HCT116 (cell line): ENCODE data around the gene STARD8. TPM values are rescaled to one million over a fixed set of nuclear protein-coding genes. Genes with fewer than 3 reads are reported as not detected.

Experiments used
- ATAC-seq: fragments of 200-7000 bp; cut with Tn5 transposase; 2 replicates; pipeline ENCODE4 v1.9.1; 2020; ENCODE audit warnings: mild to moderate bottlenecking, moderate library complexity
- BruUV-seq: library from RNA; stranded (reverse); fragments of 400-500 nt; replicated peaks from 2 replicates; lab custom pipeline; 2021; lab: Mats Ljungman, UMichigan
- CTCF ChIA-PET: fragments of 300-600 bp; sonication (Branson Sonifier 250); formaldehyde crosslinking; loops from one replicate; lab custom pipeline; 2021; ENCODE audit warnings: antibody characterized with exemption; lab: Charles Lee
- POLR2A ChIA-PET: fragments of 300-600, 350-600 bp; sonication (Branson Sonifier 250); formaldehyde crosslinking; loops from one replicate; lab custom pipeline; 2021; ENCODE audit warnings: antibody characterized with exemption; lab: Charles Lee
- RAD21 ChIA-PET, 2 experiments: fragments of 300-600 bp; sonication (Branson Sonifier 250); formaldehyde crosslinking; loops; one replicate each; lab custom pipeline; 2023; ENCODE audit warnings: low total read pairs in 2 of 2; ENCODE audit not compliant: uncharacterized antibody in 2 of 2, unreplicated experiment in 2 of 2, low non-redundant PET in 1 of 2; lab: Charles Lee
- DNase-seq: peaks from one replicate; pipeline ENCODE4 v3.0.0-alpha.2; 2010; ENCODE audit warnings: low read depth, low spot score
- H2AFZ ChIP-seq: fragments of 200-600 bp; shearing (Covaris generic), sonication (generic); 2 replicates; pipeline ENCODE4 v1.6.1; 2017; ENCODE audit warnings: low read depth, mixed run types, mixed read lengths, antibody characterized with exemption, low read length; ENCODE audit not compliant: poor library complexity, severe bottlenecking
- H3K27ac ChIP-seq: 2 replicates; pipeline ENCODE4 v1.5.1; 2012; ENCODE audit warnings: low read depth, low read length
- H3K27me3 ChIP-seq: fragments of 200-600 bp; sonication (generic); 2 replicates; pipeline ENCODE4 v1.6.1; 2016; ENCODE audit warnings: mixed run types, low read length, mixed read lengths; ENCODE audit not compliant: insufficient read depth
- H3K36me3 ChIP-seq, 2 experiments: fragments of 200-500 bp in 1 of 2; fragments of 200-600 bp in 1 of 2; sonication (Bioruptor generic) in 1 of 2; sonication (generic) in 1 of 2; 2 replicates each; pipeline versions ENCODE4 v1.5.1 to v1.6.1; 2014 to 2016; ENCODE audit warnings: low read length in 2 of 2, inconsistent platforms in 1 of 2, mixed read lengths in 1 of 2, mixed run types in 1 of 2; ENCODE audit not compliant: insufficient read depth in 2 of 2, control insufficient read depth in 1 of 2
- H3K4me1 ChIP-seq, 2 experiments: fragments of 200-600 bp in 1 of 2; sonication (generic) in 1 of 2; 2 replicates each; pipeline versions ENCODE4 v1.5.1 to v1.6.1; 2012 to 2017; ENCODE audit warnings: low read length in 2 of 2, inconsistent platforms in 1 of 2, mild to moderate bottlenecking in 1 of 2, mixed read lengths in 1 of 2, mixed run types in 1 of 2, moderate library complexity in 1 of 2; ENCODE audit not compliant: insufficient read depth in 2 of 2, control insufficient read depth in 1 of 2
- H3K4me2 ChIP-seq: fragments of 200-600 bp; sonication (generic); 2 replicates; pipeline ENCODE4 v1.6.1; 2017; ENCODE audit warnings: mixed run types, low read length, mixed read lengths
- H3K4me3 ChIP-seq, 2 experiments: fragments of 200-600 bp in 1 of 2; sonication (generic) in 1 of 2; replicated peaks in 1 of 2; 2 replicates each; pipeline ENCODE4 v1.5.1; 2011 to 2016; ENCODE audit warnings: low read length in 2 of 2, control low read depth in 1 of 2, low read depth in 1 of 2, mild to moderate bottlenecking in 1 of 2, mixed read lengths in 1 of 2, mixed run types in 1 of 2
- H3K79me2 ChIP-seq: fragments of 200-600 bp; sonication (generic); 2 replicates; pipeline ENCODE4 v1.6.1; 2017; ENCODE audit warnings: mild to moderate bottlenecking, mixed run types, low read length, moderate library complexity, mixed read lengths; ENCODE audit not compliant: insufficient read depth
- H3K9ac ChIP-seq: fragments of 200-600 bp; sonication (generic); 2 replicates; pipeline ENCODE4 v1.6.1; 2016; ENCODE audit warnings: low read length, mixed read lengths
- H3K9me2 ChIP-seq: fragments of 200-600 bp; sonication (generic), shearing (Covaris generic); 2 replicates; pipeline ENCODE4 v1.6.1; 2017; ENCODE audit warnings: mixed run types, mild to moderate bottlenecking, moderate library complexity; ENCODE audit not compliant: insufficient read depth
- H3K9me3 ChIP-seq, 2 experiments: fragments of 200-500 bp in 1 of 2; fragments of 200-600 bp in 1 of 2; sonication (Bioruptor generic) in 1 of 2; sonication (generic) in 1 of 2; 2 replicates each; pipeline ENCODE4 v1.6.1; 2014 to 2017; ENCODE audit warnings: low read length in 2 of 2, mixed read lengths in 2 of 2, inconsistent platforms in 1 of 2, low read depth in 1 of 2, mild to moderate bottlenecking in 1 of 2, mixed run types in 1 of 2, moderate library complexity in 1 of 2; ENCODE audit not compliant: control insufficient read depth in 1 of 2, insufficient read depth in 1 of 2
- H4K20me1 ChIP-seq: fragments of 200-600 bp; sonication (generic), shearing (Covaris generic); 2 replicates; pipeline ENCODE4 v1.6.1; 2017; ENCODE audit warnings: mixed run types, mild to moderate bottlenecking, moderate library complexity; ENCODE audit not compliant: insufficient read depth
- CEBPB ChIP-seq: IDR thresholded peaks from 2 replicates; pipeline ENCODE4 v1.6.1; 2012; ENCODE audit warnings: low read depth
- EGR1 ChIP-seq: IDR thresholded peaks from 2 replicates; pipeline ENCODE4 v1.6.1; 2012; ENCODE audit warnings: low read depth
- ELF1 ChIP-seq: IDR thresholded peaks from 2 replicates; pipeline ENCODE4 v1.6.1; 2012; ENCODE audit warnings: low read depth, borderline replicate concordance
- EZH2 ChIP-seq: fragments of 200-600 bp; sonication (generic); IDR thresholded peaks from 2 replicates; pipeline ENCODE4 v1.6.1; 2017; ENCODE audit warnings: antibody characterized with exemption, mixed run types
- EZH2phosphoT487 ChIP-seq: fragments of 200-600 bp; IDR thresholded peaks from 2 replicates; pipeline ENCODE4 v1.6.1; 2018; ENCODE audit warnings: antibody characterized with exemption, borderline replicate concordance
- FOSL1 ChIP-seq: IDR thresholded peaks from 2 replicates; pipeline ENCODE4 v1.6.1; 2012; ENCODE audit warnings: low read depth
- JUND ChIP-seq: IDR thresholded peaks from 2 replicates; pipeline ENCODE4 v1.6.1; 2012
- POLR2A ChIP-seq: IDR thresholded peaks from 2 replicates; pipeline ENCODE4 v1.7.0; 2011; ENCODE audit warnings: borderline replicate concordance; ENCODE audit not compliant: insufficient read depth, insufficient read length; ENCODE audit errors: extremely low read depth
- POLR2AphosphoS5 ChIP-seq: IDR thresholded peaks from 2 replicates; pipeline ENCODE4 v1.6.1; 2011; ENCODE audit warnings: mild to moderate bottlenecking, low read depth, low read length, moderate library complexity
- SP1 ChIP-seq: IDR thresholded peaks from 2 replicates; pipeline ENCODE4 v1.6.1; 2012; ENCODE audit warnings: low read depth
- ZFX ChIP-seq: fragments of 450-650 bp; IDR thresholded peaks from 2 replicates; pipeline ENCODE4 v1.6.1; 2017
- ZNF274 ChIP-seq: fragments of 200-500 bp; sonication (Bioruptor generic); IDR thresholded peaks from 2 replicates; pipeline ENCODE4 v1.6.1; 2014; ENCODE audit warnings: mild to moderate bottlenecking, low read depth, low read length, inconsistent platforms
- intact Hi-C: fragments of 100-400 bp; cut with micrococcal nuclease; formaldehyde crosslinking; loops from 2 replicates; pipeline ENCODE4 v1.10.0; 2022
- total RNA-seq: library from RNA; stranded (reverse); gene quantifications from one replicate; pipeline ENCODE4 v1.2.1, GENCODE V29; 2021; ENCODE audit not compliant: unreplicated experiment
- TF ChIP-seq, protein P1 (sequence below), 3 experiments: fragments of 200-600 bp in 1 of 3; sonication (generic) in 1 of 3; IDR thresholded peaks in 2 of 3; conservative IDR thresholded peaks in 1 of 3; 2 replicates each; pipeline ENCODE4 v1.5.1; 2012 to 2017; ENCODE audit warnings: low read depth in 2 of 3, low read length in 2 of 3, antibody characterized with exemption in 1 of 3, borderline replicate concordance in 1 of 3, control low read depth in 1 of 3, mild to moderate bottlenecking in 1 of 3, mixed read lengths in 1 of 3, mixed run types in 1 of 3, moderate library complexity in 1 of 3; ENCODE audit not compliant: insufficient read depth in 1 of 3
- TF ChIP-seq, protein P2 (sequence below): IDR thresholded peaks from 2 replicates; pipeline ENCODE4 v1.6.1; 2012
- TF ChIP-seq, protein P3 (sequence below): IDR thresholded peaks from 2 replicates; pipeline ENCODE4 v1.6.1; 2012; ENCODE audit warnings: low read depth

STARD8 gene
- total RNA-seq, 1 experiment from 2014 or later, result 5.4 TPM

DNA sequence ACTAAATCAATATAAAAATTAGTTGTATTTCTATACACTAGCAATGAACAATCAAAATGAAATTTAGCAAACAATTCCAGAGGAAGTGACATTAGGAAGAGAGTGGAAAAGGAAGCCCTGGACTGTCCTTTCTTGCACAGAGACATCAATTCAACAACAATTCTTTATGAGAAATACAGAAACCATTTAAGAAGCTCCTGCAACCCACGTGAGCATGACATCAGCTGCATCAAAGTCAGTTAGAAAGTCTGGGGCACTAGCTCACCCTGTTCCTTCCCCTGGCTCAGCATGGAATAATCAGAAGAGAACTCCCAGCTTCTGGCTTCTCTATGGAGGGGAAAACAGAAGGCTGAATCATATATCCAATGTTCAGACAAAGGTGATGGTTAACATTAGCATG lies 48.6 kb upstream of the STARD8 start:
- Histone ChIP-seq H3K79me2 (no peaks in the 10 kb centered on the region), H3K36me3 (no peaks in the 10 kb centered on the region), H3K27ac (no peak overlapping the region), H3K4me2 (no peak overlapping the region), H3K4me1 (no peaks in the 10 kb centered on the region), H3K9ac (no peak overlapping the region), H3K27me3 (no peaks in the 10 kb centered on the region)
- CTCF ChIA-PET, result interaction anchor here (1.3 kb wide), 1 partner anchor 14 kb away, joined by 3 read pairs; no protein-coding TSS in a partner anchor
- TF ChIP-seq, protein P1, sequence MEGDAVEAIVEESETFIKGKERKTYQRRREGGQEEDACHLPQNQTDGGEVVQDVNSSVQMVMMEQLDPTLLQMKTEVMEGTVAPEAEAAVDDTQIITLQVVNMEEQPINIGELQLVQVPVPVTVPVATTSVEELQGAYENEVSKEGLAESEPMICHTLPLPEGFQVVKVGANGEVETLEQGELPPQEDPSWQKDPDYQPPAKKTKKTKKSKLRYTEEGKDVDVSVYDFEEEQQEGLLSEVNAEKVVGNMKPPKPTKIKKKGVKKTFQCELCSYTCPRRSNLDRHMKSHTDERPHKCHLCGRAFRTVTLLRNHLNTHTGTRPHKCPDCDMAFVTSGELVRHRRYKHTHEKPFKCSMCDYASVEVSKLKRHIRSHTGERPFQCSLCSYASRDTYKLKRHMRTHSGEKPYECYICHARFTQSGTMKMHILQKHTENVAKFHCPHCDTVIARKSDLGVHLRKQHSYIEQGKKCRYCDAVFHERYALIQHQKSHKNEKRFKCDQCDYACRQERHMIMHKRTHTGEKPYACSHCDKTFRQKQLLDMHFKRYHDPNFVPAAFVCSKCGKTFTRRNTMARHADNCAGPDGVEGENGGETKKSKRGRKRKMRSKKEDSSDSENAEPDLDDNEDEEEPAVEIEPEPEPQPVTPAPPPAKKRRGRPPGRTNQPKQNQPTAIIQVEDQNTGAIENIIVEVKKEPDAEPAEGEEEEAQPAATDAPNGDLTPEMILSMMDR (IDR thresholded peaks at IDR 0.05 in 2 of 3, conservative IDR thresholded peaks at IDR 0.05 in 1 of 3; ENCODE audit: borderline replicate concordance in 1 of 3, insufficient read depth in 1 of 3, low read depth in 2 of 3, low read length in 2 of 3), result no peak
- TF ChIP-seq EZH2, result no peak
- TF ChIP-seq ZNF274, result no peak
- TF ChIP-seq EGR1, result no peak
- no peak for TF ChIP-seq SP1
- TF ChIP-seq FOSL1, result no peak
- TF ChIP-seq JUND, result no peak
- TF ChIP-seq, protein P2, sequence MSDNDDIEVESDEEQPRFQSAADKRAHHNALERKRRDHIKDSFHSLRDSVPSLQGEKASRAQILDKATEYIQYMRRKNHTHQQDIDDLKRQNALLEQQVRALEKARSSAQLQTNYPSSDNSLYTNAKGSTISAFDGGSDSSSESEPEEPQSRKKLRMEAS, result no peak
- TF ChIP-seq ELF1, result no peak
- TF ChIP-seq EZH2phosphoT487, result no peak
- TF ChIP-seq CEBPB, result no peak
- TF ChIP-seq ZFX, result no peak
- TF ChIP-seq POLR2AphosphoS5, result no peak
- TF ChIP-seq, protein P3, sequence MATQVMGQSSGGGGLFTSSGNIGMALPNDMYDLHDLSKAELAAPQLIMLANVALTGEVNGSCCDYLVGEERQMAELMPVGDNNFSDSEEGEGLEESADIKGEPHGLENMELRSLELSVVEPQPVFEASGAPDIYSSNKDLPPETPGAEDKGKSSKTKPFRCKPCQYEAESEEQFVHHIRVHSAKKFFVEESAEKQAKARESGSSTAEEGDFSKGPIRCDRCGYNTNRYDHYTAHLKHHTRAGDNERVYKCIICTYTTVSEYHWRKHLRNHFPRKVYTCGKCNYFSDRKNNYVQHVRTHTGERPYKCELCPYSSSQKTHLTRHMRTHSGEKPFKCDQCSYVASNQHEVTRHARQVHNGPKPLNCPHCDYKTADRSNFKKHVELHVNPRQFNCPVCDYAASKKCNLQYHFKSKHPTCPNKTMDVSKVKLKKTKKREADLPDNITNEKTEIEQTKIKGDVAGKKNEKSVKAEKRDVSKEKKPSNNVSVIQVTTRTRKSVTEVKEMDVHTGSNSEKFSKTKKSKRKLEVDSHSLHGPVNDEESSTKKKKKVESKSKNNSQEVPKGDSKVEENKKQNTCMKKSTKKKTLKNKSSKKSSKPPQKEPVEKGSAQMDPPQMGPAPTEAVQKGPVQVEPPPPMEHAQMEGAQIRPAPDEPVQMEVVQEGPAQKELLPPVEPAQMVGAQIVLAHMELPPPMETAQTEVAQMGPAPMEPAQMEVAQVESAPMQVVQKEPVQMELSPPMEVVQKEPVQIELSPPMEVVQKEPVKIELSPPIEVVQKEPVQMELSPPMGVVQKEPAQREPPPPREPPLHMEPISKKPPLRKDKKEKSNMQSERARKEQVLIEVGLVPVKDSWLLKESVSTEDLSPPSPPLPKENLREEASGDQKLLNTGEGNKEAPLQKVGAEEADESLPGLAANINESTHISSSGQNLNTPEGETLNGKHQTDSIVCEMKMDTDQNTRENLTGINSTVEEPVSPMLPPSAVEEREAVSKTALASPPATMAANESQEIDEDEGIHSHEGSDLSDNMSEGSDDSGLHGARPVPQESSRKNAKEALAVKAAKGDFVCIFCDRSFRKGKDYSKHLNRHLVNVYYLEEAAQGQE, result no peak
- no peak for TF ChIP-seq POLR2A
- TF ChIP-seq, all 23 proteins: peak for 0
- Histone ChIP-seq H2AFZ (no peak overlapping the region), H3K9me2 (no peaks in the 10 kb centered on the region), H3K4me3 (no peak overlapping the region), H4K20me1 (no peaks in the 10 kb centered on the region), H3K9me3 (no peaks in the 10 kb centered on the region)
- POLR2A ChIA-PET, result no interaction called here
- DNase-seq (no peak), ATAC-seq (no peak)
- intact Hi-C loops, result no loop called here
- RAD21 ChIA-PET, result no interaction called here
- BruUV-seq, result no TSS peak
